Measurements from ENCODE around the gene USP17L28.
"Not testable (repeated sequence)": the region's sequence is repeated elsewhere in the genome, so short reads cannot be mapped to it uniquely, and the experiment has no call there.

The USP17L28 gene

GRCh38 chr4:9348593-9348992 lies at the start of gene USP17L28:
TSS of gene USP17L28 (plus strand) at chr4:9348893. CDS start at chr4:9348893, 0 bp downstream.
- DNase-seq = not testable (repeated sequence)

DNA sequence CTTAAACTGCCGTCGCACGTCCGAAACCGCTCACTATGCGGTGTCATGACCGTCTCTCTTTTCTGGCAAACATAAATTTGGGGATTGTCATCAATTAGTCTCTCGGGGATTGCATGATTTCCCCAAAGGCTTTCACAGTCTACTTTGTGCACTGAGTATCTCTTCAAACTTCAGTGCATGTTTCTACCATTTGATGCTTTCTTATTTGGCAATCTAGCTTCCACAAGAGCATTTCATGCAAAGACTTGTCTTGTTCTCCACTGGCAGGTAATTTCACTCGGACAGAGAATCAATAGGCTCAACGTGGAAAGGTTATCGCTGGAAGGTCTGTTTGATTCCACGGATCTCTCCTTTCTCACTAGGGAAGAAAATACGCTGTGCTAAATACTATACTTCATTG lies 24.5 kb upstream of the USP17L28 start:
- DNase-seq = not testable (repeated sequence)

DNA sequence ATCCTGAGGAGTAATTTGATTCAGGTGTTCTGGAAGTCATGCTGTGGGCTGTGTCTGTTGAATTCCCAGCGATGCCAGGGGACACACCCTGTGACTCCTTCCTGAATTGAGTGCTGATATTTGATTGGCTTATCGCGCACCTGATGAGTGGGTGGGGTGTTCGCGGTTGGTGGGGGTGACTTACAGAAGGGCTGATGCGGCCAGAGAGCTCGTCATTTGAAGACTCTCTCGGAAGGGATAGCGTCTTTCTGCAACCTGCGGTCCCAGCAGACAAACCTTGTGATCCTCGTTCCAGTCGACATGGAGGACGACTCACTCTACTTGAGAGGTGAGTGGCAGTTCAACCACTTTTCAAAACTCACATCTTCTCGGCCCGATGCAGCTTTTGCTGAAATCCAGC lies 23.8 kb upstream of the USP17L28 start, which contains the start of gene USP17L24:
Gene USP17L24 (plus strand): TSS at position 301 of the 400 bp plus-strand sequence. CDS start 0 bp downstream, at position 301.
- DNase-seq = not testable (repeated sequence)

GRCh38 chr4:9329611-9330010 lies 19.1 kb upstream of the USP17L28 start, which contains the start of gene USP17L25:
TSS of gene USP17L25 (plus strand) at chr4:9329911. CDS start at chr4:9329911, 0 bp downstream.
- not testable (repeated sequence) for DNase-seq

- DNase-seq = not testable (repeated sequence)
Observed at GRCh38 chr4:9334358-9334757, 14.3 kb upstream of the USP17L28 start, which contains the start of gene USP17L26. TSS of gene USP17L26 (plus strand) at chr4:9334658. CDS start at chr4:9334658, 0 bp downstream.

GRCh38 chr4:9339103-9339502 lies 9.6 kb upstream of the USP17L28 start, which contains the start of gene USP17L5:
TSS of gene USP17L5 (plus strand) at chr4:9339403. CDS start at chr4:9339403, 0 bp downstream.
- not testable (repeated sequence) for DNase-seq

DNA sequence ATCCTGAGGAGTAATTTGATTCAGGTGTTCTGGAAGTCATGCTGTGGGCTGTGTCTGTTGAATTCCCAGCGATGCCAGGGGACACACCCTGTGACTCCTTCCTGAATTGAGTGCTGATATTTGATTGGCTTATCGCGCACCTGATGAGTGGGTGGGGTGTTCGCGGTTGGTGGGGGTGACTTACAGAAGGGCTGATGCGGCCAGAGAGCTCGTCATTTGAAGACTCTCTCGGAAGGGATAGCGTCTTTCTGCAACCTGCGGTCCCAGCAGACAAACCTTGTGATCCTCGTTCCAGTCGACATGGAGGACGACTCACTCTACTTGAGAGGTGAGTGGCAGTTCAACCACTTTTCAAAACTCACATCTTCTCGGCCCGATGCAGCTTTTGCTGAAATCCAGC lies 4.8 kb upstream of the USP17L28 start, which contains the start of gene USP17L27:
Gene USP17L27 (plus strand): TSS at position 301 of the 400 bp plus-strand sequence. CDS start 0 bp downstream, at position 301.
- not testable (repeated sequence) for DNase-seq

DNA sequence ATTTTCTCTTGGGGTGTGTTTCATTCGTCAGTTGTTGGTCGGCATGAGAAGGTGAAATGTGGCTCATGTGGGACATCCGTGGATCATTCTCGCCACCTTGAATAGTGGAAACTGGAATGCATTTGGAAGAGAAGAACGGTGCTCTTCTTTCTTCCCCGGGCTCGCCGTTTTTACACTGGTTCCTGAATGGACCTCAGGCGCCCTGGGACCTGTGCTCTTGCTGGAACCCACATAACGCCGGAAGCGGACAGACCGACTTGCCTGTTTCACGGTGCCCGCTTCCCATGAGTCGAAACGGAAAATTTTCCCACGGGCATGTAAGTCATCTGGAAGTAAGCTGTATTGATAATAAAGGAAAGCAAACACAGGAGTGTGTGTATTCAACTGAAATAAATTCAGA lies 2.2 kb downstream of the USP17L28 start:
- not testable (repeated sequence) for DNase-seq

GRCh38 chr4:9353338-9353737 lies 4.6 kb downstream of the USP17L28 start, which contains the start of gene USP17L29:
TSS of gene USP17L29 (plus strand) at chr4:9353638. CDS start at chr4:9353638, 0 bp downstream.
- not testable (repeated sequence) for DNase-seq

DNA sequence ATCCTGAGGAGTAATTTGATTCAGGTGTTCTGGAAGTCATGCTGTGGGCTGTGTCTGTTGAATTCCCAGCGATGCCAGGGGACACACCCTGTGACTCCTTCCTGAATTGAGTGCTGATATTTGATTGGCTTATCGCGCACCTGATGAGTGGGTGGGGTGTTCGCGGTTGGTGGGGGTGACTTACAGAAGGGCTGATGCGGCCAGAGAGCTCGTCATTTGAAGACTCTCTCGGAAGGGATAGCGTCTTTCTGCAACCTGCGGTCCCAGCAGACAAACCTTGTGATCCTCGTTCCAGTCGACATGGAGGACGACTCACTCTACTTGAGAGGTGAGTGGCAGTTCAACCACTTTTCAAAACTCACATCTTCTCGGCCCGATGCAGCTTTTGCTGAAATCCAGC lies 14.1 kb downstream of the USP17L28 start, which contains the start of gene USP17L30:
Gene USP17L30 (plus strand): TSS at position 301 of the 400 bp plus-strand sequence. CDS start 0 bp downstream, at position 301.
- DNase-seq = not testable (repeated sequence)

GRCh38 chr4:9379881-9380280 lies 31.2 kb downstream of the USP17L28 start:
- not testable (repeated sequence) for DNase-seq

- DNase-seq = peak; percentile 54
Observed at GRCh38 chr4:9381012-9381534, 32.4 kb downstream of the USP17L28 start.

DNA sequence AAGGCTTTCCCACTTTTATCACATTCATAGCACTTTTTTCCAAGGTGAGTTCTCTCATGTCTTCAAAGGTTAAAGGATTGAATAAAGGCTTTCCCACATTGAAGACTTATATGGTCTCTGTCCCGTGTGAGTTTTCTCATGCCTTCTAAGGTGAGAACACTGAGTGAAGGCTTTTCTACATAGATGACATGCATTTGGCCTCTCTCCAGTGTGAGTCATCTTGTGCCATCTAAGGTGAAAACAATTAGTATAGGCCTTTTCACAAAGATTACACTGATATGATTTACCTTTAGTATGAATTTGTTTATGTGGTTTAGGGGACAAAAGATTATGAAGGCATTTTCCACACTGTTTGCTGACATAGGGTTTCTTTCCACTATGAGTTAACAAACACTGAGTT lies 35.4 kb downstream of the USP17L28 start:
- no peak for DNase-seq

DNA sequence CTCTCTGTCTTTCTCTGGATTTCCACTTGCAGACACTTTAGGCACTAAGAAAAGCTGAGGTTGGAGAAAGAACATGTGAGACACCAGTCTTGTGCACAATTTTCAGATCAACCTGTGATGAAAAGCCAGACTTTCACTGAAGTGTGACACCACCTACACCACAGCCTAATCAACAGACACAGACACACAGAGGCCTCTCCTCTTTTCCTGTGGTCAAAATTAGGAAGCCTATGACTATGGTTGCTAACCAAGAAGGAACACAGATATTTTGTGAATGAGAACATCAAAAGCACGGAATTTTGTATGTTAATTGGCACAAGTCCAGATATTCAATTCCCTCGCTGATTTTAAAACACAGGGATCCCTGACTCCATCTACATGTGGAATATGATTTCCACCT lies 40.3 kb downstream of the USP17L28 start:
- DNase-seq = not testable (repeated sequence)

All from islet precursor cell (in vitro differentiated cells).